Activated B cell treated with CpG ODN at 0.5 μM for 24 hours (primary cell): ENCODE measurements around the gene LRRC63. TPM values are rescaled to one million over a fixed set of nuclear protein-coding genes. Genes with fewer than 3 reads are reported as not detected.

Source experiments
- ATAC-seq: fragments of 200-7000 bp; cut with Tn5 transposase; one replicate; pipeline ENCODE4 v1.10.0; 2021; ENCODE audit warnings: low read depth, mild to moderate bottlenecking, moderate library complexity
- CTCF ChIA-PET: fragments of 350-600 bp; sonication (Branson Sonifier 250); formaldehyde crosslinking; loops from one replicate; lab custom pipeline; 2021; ENCODE audit warnings: antibody characterized with exemption; lab: Charles Lee
- POLR2A ChIA-PET: fragments of 350-600 bp; sonication (Branson Sonifier 250); formaldehyde crosslinking; loops from one replicate; lab custom pipeline; 2021; ENCODE audit warnings: antibody characterized with exemption; lab: Charles Lee
- DNase-seq: peaks from one replicate; pipeline ENCODE4 v3.0.0; 2022
- H3K27ac Mint-ChIP-seq: one replicate; pipeline ENCODE4 v1.8.0; 2020; ENCODE audit warnings: mixed read lengths
- H3K27me3 Mint-ChIP-seq: one replicate; pipeline ENCODE4 v1.8.0; 2021; ENCODE audit warnings: mixed read lengths
- H3K36me3 Mint-ChIP-seq: one replicate; pipeline ENCODE4 v1.8.0; 2021; ENCODE audit warnings: low read depth, mixed read lengths
- H3K4me1 Mint-ChIP-seq: one replicate; pipeline ENCODE4 v1.8.0; 2021; ENCODE audit warnings: mixed read lengths
- H3K4me3 Mint-ChIP-seq: one replicate; pipeline ENCODE4 v1.8.0; 2020; ENCODE audit warnings: mild to moderate bottlenecking, mixed read lengths
- H3K9me3 Mint-ChIP-seq: one replicate; pipeline ENCODE4 v1.8.0; 2020; ENCODE audit warnings: mixed read lengths
- intact Hi-C: fragments of 100-400 bp; cut with micrococcal nuclease; formaldehyde crosslinking; loops from one replicate; pipeline ENCODE4 v1.15.1; 2024
- total RNA-seq: library from RNA; stranded (reverse); gene quantifications from 2 replicates; pipeline ENCODE4 v1.2.3, GENCODE V29; 2022
- TF ChIP-seq, protein P1 (sequence below): fragments of 200-600 bp; IDR thresholded peaks from one replicate; pipeline ENCODE4 v1.8.0; 2022; ENCODE audit warnings: antibody characterized with exemption, mild to moderate bottlenecking

Gene LRRC63
- total RNA-seq, 1 donor from 2014 or later: not detected

DNA sequence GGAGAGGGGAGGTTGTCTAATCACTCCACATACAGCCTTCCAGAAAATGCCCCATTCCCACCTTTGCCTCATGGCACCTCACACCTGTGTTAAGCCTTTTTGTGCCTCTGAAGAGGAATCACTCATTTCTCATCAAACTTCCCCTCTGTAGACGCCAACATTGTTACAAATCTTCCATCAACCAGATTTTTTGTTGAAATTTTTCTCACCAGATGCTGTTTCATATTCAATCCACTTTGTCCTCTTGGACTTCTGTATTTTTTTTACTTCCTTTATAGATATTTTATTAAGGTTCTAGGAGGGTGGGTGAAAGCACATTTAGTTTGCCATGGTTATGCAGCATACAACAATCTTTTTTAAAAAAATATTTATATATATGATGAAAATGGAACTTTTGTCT is 101.3 kb downstream of the LRRC63 start:
- no peaks in the 10 kb centered on the region for H3K36me3 Mint-ChIP-seq
- DNase-seq (no peak), ATAC-seq (no peak)
- ChIA-PET CTCF (no interaction called here), POLR2A (no interaction called here)
- no peak overlapping the region for H3K27ac Mint-ChIP-seq
- H3K4me3 Mint-ChIP-seq: no peak overlapping the region
- peaks cover 7% of the 10 kb centered on the region for H3K9me3 Mint-ChIP-seq
- TF ChIP-seq, protein P1, sequence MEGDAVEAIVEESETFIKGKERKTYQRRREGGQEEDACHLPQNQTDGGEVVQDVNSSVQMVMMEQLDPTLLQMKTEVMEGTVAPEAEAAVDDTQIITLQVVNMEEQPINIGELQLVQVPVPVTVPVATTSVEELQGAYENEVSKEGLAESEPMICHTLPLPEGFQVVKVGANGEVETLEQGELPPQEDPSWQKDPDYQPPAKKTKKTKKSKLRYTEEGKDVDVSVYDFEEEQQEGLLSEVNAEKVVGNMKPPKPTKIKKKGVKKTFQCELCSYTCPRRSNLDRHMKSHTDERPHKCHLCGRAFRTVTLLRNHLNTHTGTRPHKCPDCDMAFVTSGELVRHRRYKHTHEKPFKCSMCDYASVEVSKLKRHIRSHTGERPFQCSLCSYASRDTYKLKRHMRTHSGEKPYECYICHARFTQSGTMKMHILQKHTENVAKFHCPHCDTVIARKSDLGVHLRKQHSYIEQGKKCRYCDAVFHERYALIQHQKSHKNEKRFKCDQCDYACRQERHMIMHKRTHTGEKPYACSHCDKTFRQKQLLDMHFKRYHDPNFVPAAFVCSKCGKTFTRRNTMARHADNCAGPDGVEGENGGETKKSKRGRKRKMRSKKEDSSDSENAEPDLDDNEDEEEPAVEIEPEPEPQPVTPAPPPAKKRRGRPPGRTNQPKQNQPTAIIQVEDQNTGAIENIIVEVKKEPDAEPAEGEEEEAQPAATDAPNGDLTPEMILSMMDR: no peak
- peaks cover 1% of the 10 kb centered on the region for H3K27me3 Mint-ChIP-seq
- peaks cover 3% of the 10 kb centered on the region for H3K4me1 Mint-ChIP-seq
- intact Hi-C loops: no loop called here

GRCh38 chr13:46313432-46314257 is 101.9 kb downstream of the LRRC63 start:
- Mint-ChIP-seq H3K4me3 (no peak overlapping the region), H3K36me3 (no peaks in the 10 kb centered on the region), H3K4me1 (peaks cover 5% of the 10 kb centered on the region), H3K27me3 (no peaks in the 10 kb centered on the region), H3K27ac (no peak overlapping the region), H3K9me3 (peaks cover 7% of the 10 kb centered on the region)
- POLR2A ChIA-PET: no interaction called here
- TF ChIP-seq, protein P1: no peak
- CTCF ChIA-PET: no interaction called here
- DNase-seq: no peak
- no peak for ATAC-seq
- intact Hi-C loops: no loop called here

GRCh38 chr13:46314587-46314986 is 102.9 kb downstream of the LRRC63 start:
- DNase-seq (no peak), ATAC-seq (no peak)
- H3K4me1 Mint-ChIP-seq: peaks cover 11% of the 10 kb centered on the region
- H3K27ac Mint-ChIP-seq: no peak overlapping the region
- H3K4me3 Mint-ChIP-seq: no peak overlapping the region
- H3K9me3 Mint-ChIP-seq: peaks cover 4% of the 10 kb centered on the region
- no peaks in the 10 kb centered on the region for H3K27me3 Mint-ChIP-seq
- ChIA-PET CTCF (no interaction called here), POLR2A (no interaction called here)
- H3K36me3 Mint-ChIP-seq: no peaks in the 10 kb centered on the region
- intact Hi-C loops: no loop called here
- TF ChIP-seq, protein P1: no peak

GRCh38 chr13:46315036-46315435 is 103.3 kb downstream of the LRRC63 start:
- H3K9me3 Mint-ChIP-seq: no peaks in the 10 kb centered on the region
- no peaks in the 10 kb centered on the region for H3K36me3 Mint-ChIP-seq
- ATAC-seq: no peak
- H3K4me1 Mint-ChIP-seq: peaks cover 11% of the 10 kb centered on the region
- DNase-seq: no peak
- H3K27me3 Mint-ChIP-seq: no peaks in the 10 kb centered on the region
- ChIA-PET POLR2A (no interaction called here), CTCF (no interaction called here)
- intact Hi-C loops: no loop called here
- TF ChIP-seq, protein P1: no peak
- no peak overlapping the region for H3K4me3 Mint-ChIP-seq
- H3K27ac Mint-ChIP-seq: no peak overlapping the region

DNA sequence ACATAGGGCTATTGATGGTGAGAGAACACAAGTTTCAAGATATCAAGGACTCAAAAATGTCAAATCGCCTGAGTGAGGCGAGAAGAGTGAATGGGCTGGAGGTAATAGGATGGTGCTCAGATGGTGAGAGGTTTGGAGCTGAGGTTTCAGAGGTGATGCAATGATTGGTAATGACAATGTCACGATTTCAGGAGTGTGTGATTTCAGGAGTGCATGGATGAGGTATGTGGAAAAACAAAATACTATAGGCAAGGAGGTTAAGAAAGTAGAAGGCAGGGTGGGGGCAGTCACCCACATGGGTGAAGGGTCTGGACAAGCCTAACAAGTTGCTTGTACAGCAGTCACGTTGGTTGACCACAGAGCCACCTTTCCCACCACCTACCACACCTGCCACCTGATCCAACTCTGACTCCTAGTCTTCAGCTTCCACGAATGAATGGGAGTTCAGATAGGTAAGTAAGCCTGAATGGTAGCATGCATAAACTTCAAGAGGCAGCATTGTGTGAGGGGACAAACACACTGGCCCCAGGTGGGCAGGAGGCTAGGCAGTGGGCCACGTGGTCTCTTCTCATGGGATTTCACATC is 103.9 kb downstream of the LRRC63 start:
- DNase-seq (no peak), ATAC-seq (no peak)
- CTCF ChIA-PET: no interaction called here
- Mint-ChIP-seq H3K9me3 (no peaks in the 10 kb centered on the region), H3K4me1 (peaks cover 11% of the 10 kb centered on the region), H3K4me3 (no peak overlapping the region), H3K27me3 (no peaks in the 10 kb centered on the region), H3K36me3 (no peaks in the 10 kb centered on the region), H3K27ac (no peak overlapping the region)
- intact Hi-C loops: no loop called here
- TF ChIP-seq, protein P1: no peak
- POLR2A ChIA-PET: no interaction called here
